T-helper 1 cell treated with Interleukin-12 subunit alpha and Interleukin-12 subunit beta and Interleukin-4 antibody, amounts not matched to agents 30 ng/mL and 1 ng/mL, for 36 hours (primary cell): ENCODE measurements around the gene PCSK7. TPM values are rescaled to one million over a fixed set of nuclear protein-coding genes. Genes with fewer than 3 reads are reported as not detected.

Source experiments
- intact Hi-C: fragments of 100-400 bp; cut with micrococcal nuclease; formaldehyde crosslinking; loops from one replicate; pipeline ENCODE4 v1.15.1; 2024
- total RNA-seq: library from RNA; stranded (reverse); gene quantifications from 2 replicates; pipeline ENCODE4 v1.2.3, GENCODE V29; 2022

PCSK7 gene
- total RNA-seq, 1 donor from 2014 or later = 180 TPM

- intact Hi-C loops = loop anchor here (1.0 to 5.0 kb wide), 4 partner anchors 459 to 1340 kb away; partner anchors contain the start of gene ARCN1
These were observed 412 bp upstream of the PCSK7 start, which contains the start of gene RNF214 for GRCh38 chr11:117232092-117232878. RNF214 (plus strand) TSS chr11:117232671; CDS start chr11:117234273, 1,602 bp downstream.

- intact Hi-C loops = loop anchor here (1.0 to 5.0 kb wide), 7 partner anchors 53 to 1341 kb away; partner anchors contain the start of genes ARCN1, PAFAH1B2 and SIDT2
These were observed 653 bp downstream of the PCSK7 start for GRCh38 chr11:117230999-117231841.

DNA sequence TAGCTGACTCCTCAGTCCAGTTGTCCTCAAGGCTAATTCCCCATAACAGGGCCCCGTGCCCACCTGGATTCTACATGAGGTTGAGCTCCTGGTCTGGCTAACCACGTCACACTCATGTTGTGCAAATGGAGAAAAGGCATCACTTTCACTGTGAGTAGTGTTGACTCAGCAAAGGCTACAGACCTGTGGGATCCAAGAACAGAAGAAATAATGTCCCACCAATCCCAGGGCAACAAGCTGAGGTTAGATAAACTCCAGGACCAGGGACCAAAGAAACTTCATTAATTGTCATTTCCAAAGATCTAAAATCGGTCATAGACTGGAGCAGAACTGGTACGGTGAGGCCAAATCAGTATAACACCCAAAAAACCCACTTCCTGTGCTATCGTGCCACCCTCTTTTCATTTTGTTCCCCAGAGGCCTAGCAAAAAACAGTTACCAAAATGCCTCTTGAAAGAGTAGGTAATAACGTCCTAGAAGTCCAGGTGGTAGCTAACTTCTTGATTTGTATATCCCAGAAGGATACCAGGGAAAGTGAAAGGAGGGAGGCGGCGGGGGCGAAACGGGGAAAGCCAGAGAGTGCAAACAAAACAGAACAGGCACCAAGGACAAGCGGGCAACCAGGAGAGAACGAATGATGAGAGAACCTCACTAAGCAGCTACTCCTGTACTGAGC lies 1.4 kb downstream of the PCSK7 start:
- intact Hi-C loops = loop anchor here (1.0 to 5.0 kb wide), 7 partner anchors 52 to 1342 kb away; partner anchors contain the start of genes ARCN1, PAFAH1B2 and SIDT2

GRCh38 chr11:117229931-117230285 lies 2.0 kb downstream of the PCSK7 start:
- intact Hi-C loops = loop anchor here (1.0 to 5.0 kb wide), 7 partner anchors 52 to 1342 kb away; partner anchors contain the start of genes ARCN1, PAFAH1B2 and SIDT2

GRCh38 chr11:117229411-117229810 lies 2.5 kb downstream of the PCSK7 start:
- intact Hi-C loops = no loop called here

- intact Hi-C loops = no loop called here
These were observed 3.8 kb downstream of the PCSK7 start for GRCh38 chr11:117228091-117228490.

GRCh38 chr11:117226388-117227385 lies 5.2 kb downstream of the PCSK7 start:
- intact Hi-C loops = loop anchor here (1.0 to 2.0 kb wide), 9 partner anchors 45 to 494 kb away; partner anchors contain the start of genes APOA5 and PAFAH1B2

- intact Hi-C loops = loop anchor here (1.0 to 2.0 kb wide), 9 partner anchors 44 to 493 kb away; partner anchors contain the start of genes APOA5 and PAFAH1B2
These were observed 6.2 kb downstream of the PCSK7 start for GRCh38 chr11:117225553-117226170.

DNA sequence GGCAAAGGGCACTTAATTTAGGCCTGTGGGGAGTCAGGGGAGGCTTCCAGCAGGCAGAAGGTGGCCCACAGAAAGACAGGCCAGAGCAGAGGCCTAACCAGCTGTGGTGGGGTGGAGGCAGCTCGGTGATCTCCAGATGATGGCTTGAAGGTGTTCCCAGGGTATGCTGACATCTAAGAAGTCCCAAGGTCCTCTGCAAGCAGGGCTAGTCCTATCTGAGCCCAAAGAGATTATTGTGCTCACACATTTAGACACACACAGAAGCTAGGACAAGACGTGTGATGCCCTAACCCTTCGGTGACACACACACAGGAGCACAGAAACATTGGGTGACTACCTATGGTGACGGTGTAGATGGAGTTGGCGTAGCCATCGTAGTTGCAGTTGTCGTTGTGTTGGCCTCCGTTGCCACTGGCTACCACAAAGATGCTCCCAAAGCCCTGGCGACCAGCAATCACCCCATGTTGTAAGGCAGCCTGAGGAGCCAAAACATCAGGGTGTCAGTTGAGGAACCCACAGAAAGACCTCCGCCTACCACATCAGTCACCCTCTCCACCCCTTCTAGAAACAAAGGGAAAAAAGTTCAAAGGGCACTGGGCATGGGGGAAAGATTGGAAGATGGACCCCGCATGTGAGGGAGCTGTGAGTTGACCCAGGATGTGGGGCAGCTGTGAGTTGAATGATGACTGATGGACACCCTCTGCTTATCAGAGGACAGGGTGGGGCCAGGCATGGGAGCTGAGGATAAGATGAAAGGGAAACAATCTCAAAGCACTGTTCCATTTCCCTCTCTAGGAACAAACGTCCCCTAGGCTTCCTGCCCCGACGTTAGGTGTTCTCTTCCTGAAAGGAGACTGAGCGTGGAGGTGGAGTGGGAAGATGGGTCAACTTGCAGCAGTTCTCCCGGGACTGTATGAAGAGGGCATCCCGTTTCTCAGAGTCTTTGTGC lies 7.9 kb downstream of the PCSK7 start:
- intact Hi-C loops = no loop called here

- intact Hi-C loops = no loop called here
These were observed 8.7 kb downstream of the PCSK7 start for GRCh38 chr11:117222991-117223740.

GRCh38 chr11:117221775-117222517 lies 9.9 kb downstream of the PCSK7 start:
- intact Hi-C loops = no loop called here

DNA sequence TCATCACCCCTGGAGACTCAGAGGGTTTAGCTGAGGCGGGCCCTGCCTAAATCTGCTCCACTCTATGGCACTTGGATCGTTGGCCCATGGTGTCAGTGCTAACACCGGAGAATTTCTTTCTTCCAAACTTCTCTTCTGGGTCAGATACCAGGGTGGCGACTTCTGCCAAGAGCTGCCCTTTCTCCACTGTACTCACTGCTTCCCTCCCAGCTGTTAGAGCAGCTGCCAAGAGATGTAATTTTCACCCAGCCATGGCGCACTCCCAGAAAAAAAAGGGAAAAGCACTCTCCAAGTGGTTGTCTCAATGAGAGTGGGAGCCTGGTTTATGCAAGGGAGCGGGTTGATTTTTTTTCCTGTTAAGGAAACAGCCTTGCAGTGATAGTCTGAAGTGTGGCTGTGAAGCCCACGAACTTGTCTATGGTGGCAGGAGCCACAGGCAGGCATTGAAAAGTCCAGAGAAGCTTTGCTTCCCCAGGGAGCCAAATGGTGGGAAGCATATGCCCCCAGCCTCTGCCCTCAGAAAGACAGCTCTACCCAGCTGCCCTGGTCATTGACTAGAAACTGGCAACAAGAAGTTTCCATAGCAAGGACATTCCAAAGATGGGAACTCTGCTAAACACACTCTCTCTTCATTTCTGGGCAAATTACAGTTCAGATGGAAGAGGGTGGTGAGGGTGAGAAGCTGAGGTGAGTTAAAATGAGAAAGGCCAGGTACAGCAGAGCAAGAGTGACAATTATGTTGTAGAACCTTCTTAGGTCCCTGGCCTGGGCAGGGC lies 10.7 kb downstream of the PCSK7 start:
- intact Hi-C loops = no loop called here

DNA sequence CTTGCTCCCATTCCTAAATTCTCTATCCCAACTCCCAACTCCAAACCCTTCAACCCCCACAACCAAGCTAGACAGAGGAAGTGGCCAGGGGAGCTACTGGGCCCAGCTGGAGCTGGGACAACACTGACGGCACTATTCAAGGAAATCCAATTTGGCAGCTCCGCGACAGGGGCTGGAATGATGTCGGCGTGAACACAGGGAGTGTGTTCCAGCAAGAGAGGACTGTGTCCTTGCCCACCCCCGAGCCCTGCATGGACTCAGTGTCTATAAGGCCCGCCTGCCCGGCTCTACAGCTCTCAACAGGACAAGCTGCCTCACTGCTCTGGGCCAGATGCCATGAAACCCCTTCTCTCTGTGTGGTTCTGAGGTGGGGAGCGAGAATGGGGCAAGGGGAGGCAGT lies 11.3 kb downstream of the PCSK7 start:
- intact Hi-C loops = no loop called here

DNA sequence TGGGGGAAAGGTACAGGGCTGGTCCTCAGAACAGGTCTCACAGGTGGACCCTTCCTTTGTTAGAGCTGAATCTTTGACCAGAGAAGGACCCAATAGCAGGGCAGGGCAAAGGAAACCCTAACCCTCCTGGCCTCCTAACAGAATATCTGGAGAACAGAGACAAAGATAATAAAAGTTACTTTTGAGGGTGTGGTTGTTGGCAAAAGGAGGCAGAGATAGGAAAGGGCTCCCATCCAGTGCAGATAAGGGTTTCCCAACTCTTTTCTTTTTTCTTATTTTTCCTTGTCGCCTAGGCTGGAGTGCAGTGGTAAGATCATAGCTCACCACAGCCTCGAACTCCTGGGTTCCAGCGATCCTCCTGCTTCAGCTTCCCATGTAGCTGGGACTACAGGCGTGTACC lies 11.9 kb downstream of the PCSK7 start:
- intact Hi-C loops = no loop called here

- intact Hi-C loops = no loop called here
These were observed 12.4 kb downstream of the PCSK7 start for GRCh38 chr11:117219455-117219854.

- intact Hi-C loops = no loop called here
These were observed 12.9 kb downstream of the PCSK7 start for GRCh38 chr11:117219001-117219400.
